ENCODE measurements around the gene COPS7A.

DNA sequence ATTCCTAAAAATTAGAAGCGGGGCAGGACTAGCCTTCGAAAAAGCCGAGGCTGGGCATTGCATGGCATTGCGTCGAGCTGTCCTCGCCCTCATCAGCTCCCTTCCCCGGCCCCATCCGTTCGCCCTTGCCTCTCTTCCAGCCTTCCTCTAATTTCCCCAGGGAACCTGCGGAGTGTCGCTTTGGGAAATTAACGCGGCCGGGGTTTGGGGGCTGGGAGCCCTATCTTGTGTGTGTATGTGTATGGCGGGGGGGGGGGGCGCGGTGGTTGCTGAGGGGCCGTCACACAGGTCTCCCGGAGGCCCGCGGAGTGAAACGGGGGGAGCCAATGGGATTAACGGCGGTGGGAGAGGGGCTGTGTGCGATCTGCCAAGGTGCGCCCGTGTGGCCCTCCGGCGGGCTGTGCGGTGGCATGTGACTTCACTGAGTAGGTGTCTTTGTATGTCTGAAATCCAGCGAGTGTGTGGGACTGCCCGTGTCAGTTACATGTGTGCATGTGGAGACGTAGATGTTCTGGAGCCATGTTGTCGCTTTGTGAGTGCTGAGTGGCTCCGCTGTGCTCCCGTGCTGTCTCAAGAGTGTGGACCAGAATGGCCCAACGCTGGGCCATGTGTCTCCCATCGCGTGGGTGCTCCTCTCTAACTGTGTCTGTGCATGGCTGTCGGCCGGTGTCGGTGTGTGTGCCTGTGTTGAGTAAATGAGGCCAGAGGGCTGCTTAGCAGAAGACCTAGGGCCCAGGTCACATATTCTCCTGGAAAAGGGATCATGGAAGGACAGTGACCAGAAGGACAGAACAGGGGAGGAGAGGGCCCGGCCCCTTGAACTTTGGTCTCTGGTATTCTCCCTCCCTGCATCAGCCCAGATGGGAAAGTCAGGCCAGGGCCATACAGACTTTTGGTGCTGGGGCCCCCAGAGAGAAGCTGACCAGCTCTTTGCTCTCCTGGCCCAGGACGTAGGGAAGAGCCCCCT lies 43.8 kb downstream of the COPS7A start:
- TF ChIP-seq, protein P1, sequence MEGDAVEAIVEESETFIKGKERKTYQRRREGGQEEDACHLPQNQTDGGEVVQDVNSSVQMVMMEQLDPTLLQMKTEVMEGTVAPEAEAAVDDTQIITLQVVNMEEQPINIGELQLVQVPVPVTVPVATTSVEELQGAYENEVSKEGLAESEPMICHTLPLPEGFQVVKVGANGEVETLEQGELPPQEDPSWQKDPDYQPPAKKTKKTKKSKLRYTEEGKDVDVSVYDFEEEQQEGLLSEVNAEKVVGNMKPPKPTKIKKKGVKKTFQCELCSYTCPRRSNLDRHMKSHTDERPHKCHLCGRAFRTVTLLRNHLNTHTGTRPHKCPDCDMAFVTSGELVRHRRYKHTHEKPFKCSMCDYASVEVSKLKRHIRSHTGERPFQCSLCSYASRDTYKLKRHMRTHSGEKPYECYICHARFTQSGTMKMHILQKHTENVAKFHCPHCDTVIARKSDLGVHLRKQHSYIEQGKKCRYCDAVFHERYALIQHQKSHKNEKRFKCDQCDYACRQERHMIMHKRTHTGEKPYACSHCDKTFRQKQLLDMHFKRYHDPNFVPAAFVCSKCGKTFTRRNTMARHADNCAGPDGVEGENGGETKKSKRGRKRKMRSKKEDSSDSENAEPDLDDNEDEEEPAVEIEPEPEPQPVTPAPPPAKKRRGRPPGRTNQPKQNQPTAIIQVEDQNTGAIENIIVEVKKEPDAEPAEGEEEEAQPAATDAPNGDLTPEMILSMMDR (IDR thresholded peaks at IDR 0.05): no peak
- no peak for TF ChIP-seq POLR2A (IDR thresholded peaks at IDR 0.05)
